ENCODE results near the gene LRGUK. TPM values are rescaled to one million over a fixed set of nuclear protein-coding genes. Genes with fewer than 3 reads are reported as not detected.

LRGUK gene
- total RNA-seq, 2 donors from 2014 or later: 0.78 to 0.99 TPM

DNA sequence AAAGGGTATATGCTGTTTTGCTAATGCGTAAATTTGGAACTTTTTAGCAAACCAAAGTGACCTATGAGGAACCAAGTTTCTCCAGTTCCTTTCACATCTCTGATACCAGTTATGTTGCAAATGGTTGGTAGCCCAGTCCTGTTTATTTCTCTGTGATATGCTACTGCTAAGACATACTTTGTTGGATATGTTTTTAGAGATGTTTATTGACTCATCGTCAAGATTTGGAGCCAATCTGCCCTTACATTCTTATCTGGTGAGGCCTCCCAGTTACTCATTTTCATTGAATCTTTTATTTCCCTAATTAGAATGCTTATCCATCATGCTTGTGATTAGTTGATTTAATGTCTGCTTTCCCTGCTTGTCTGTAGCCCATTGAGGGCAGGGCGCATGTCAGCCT is 58.9 kb downstream of the LRGUK start:
- no peaks in the 10 kb centered on the region for H3K9me3 ChIP-seq

DNA sequence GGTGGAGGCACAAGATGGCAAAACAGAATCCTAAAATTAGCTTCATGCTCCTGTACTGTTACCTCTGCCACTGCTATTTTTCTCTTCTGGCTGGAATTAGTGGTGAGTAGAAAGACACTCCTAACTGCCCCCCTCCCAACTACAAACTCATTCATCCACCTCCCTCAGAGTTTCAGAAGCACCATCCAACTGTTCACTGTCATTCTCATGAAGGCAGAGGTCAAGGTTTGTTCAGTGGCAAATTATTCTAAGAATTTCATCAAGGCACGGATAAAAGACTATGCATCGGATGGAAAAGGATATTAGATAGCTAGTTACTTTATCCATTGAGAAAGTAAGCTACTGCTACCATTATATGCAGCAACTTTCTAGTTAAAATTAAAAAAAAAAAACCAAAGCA is 59.7 kb downstream of the LRGUK start:
- intact Hi-C loops (cut with DNase I): no loop called here
- Histone ChIP-seq H3K9me3 (no peaks in the 10 kb centered on the region), H3K4me3 (no peak overlapping the region), H3K27ac (no peak overlapping the region), H3K4me1 (no peaks in the 10 kb centered on the region), H3K27me3 (no peaks in the 10 kb centered on the region), H3K36me3 (replicated peaks in 1 of 2; ENCODE audit: insufficient read depth in 1 of 2, low read depth in 2 of 2) (no peaks in the 10 kb centered on the region)
- DNase-seq (no peak), ATAC-seq (no peak)
- TF ChIP-seq, protein P1, sequence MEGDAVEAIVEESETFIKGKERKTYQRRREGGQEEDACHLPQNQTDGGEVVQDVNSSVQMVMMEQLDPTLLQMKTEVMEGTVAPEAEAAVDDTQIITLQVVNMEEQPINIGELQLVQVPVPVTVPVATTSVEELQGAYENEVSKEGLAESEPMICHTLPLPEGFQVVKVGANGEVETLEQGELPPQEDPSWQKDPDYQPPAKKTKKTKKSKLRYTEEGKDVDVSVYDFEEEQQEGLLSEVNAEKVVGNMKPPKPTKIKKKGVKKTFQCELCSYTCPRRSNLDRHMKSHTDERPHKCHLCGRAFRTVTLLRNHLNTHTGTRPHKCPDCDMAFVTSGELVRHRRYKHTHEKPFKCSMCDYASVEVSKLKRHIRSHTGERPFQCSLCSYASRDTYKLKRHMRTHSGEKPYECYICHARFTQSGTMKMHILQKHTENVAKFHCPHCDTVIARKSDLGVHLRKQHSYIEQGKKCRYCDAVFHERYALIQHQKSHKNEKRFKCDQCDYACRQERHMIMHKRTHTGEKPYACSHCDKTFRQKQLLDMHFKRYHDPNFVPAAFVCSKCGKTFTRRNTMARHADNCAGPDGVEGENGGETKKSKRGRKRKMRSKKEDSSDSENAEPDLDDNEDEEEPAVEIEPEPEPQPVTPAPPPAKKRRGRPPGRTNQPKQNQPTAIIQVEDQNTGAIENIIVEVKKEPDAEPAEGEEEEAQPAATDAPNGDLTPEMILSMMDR (IDR thresholded peaks at IDR 0.05): no peak
- TF ChIP-seq POLR2A (IDR thresholded peaks at IDR 0.05): no peak
- 79 to 86% methylated on average over 2 of the region's 2 CpGs for WGBS, 2 donors

More for the DNA sequence above, 58.9 kb downstream of the LRGUK start:
- Histone ChIP-seq H3K27ac (no peak overlapping the region), H3K4me1 (no peaks in the 10 kb centered on the region), H3K36me3 (replicated peaks in 1 of 2; ENCODE audit: insufficient read depth in 1 of 2, low read depth in 2 of 2) (no peaks in the 10 kb centered on the region), H3K27me3 (no peaks in the 10 kb centered on the region), H3K4me3 (no peak overlapping the region)
- TF ChIP-seq, protein P1 (IDR thresholded peaks at IDR 0.05): no peak
- TF ChIP-seq POLR2A (IDR thresholded peaks at IDR 0.05): no peak
- WGBS, 2 donors: 63 to 65% methylated on average over 3 of the region's 3 CpGs
- intact Hi-C loops (cut with DNase I): no loop called here
- ATAC-seq (no peak), DNase-seq (no peak)

DNA sequence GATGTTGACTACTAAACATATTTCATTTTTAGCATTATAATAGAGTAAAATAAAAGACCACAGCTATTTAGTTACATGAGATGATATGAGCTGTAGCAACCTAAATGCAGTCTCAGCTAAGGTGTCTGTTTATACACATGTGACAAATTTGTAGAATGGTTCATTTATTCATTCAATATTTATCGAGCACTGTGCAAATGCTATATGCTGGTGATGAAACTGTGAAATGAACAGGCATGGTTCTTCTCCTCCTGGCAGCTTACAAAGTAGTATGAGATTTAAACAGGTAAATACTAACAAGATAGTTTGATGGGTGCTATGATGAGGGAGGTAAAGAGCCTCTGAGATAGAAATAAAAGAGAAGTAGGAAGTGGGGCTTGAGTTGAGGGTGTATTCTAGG is 60.8 kb downstream of the LRGUK start:
- Histone ChIP-seq H3K4me3 (no peak overlapping the region), H3K36me3 (replicated peaks in 1 of 2; ENCODE audit: insufficient read depth in 1 of 2, low read depth in 2 of 2) (no peaks in the 10 kb centered on the region), H3K27me3 (no peaks in the 10 kb centered on the region), H3K27ac (no peak overlapping the region), H3K9me3 (no peaks in the 10 kb centered on the region), H3K4me1 (no peaks in the 10 kb centered on the region)
- WGBS, 2 donors: 92 to 93% methylated on average over 1 of the region's 1 CpG
- ATAC-seq (no peak), DNase-seq (no peak)
- intact Hi-C loops (cut with DNase I): no loop called here
- TF ChIP-seq, protein P1 (IDR thresholded peaks at IDR 0.05): no peak
- TF ChIP-seq POLR2A (IDR thresholded peaks at IDR 0.05): no peak

DNA sequence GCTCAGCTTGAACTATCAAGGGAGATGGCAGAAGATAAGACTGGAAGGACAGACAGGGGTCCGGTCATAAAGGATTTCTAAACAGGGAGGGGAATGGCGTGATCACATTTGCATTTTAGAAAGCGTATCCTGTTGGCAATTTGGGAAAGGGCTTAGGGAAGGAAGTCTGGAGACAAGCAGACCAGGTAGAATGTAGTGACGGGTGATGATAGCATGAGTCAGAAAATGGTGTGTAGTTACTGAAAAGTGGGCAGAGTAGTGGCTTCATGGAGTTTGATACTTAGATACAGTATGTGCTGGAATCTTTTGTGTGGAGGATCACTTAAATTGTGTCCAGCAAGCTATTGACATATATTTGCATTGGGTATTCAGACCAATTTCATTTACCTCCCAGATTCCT is 61.2 kb downstream of the LRGUK start:
- Histone ChIP-seq H3K27me3 (no peaks in the 10 kb centered on the region), H3K27ac (no peak overlapping the region), H3K36me3 (replicated peaks in 1 of 2; ENCODE audit: insufficient read depth in 1 of 2, low read depth in 2 of 2) (no peaks in the 10 kb centered on the region), H3K9me3 (no peaks in the 10 kb centered on the region), H3K4me3 (no peak overlapping the region), H3K4me1 (no peaks in the 10 kb centered on the region)
- intact Hi-C loops (cut with DNase I): no loop called here
- TF ChIP-seq, protein P1 (IDR thresholded peaks at IDR 0.05): no peak
- no peak for TF ChIP-seq POLR2A (IDR thresholded peaks at IDR 0.05)
- no peak for DNase-seq
- ATAC-seq: no peak
- WGBS, 2 donors: 94% methylated on average over 4 of the region's 4 CpGs

DNA sequence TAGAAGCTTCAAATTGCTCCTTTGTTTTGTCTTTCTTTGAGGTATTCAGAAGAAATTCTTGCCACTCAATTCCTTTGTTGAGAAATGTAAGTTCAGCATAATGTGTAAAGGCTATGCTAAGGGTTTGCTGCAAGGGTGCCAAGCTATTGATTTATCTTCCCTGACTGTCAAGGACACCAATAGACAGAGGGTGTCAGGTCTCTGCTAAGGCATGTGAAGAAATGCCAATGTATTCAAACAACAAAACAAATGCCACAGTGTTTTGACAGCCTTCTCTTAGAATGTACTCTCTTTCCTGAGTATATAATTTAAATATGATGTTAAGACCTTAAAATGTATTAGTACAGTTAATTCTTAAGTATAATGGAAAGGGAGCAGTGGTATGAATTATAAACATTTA is 62.4 kb downstream of the LRGUK start:
- no peaks in the 10 kb centered on the region for H3K4me1 ChIP-seq
- H3K9me3 ChIP-seq: no peaks in the 10 kb centered on the region
- H3K4me3 ChIP-seq: no peak overlapping the region
- H3K27me3 ChIP-seq: no peaks in the 10 kb centered on the region
- DNase-seq (no peak), ATAC-seq (no peak)
- TF ChIP-seq POLR2A (IDR thresholded peaks at IDR 0.05): no peak
- TF ChIP-seq, protein P1 (IDR thresholded peaks at IDR 0.05): no peak
- no peak overlapping the region for H3K27ac ChIP-seq
- H3K36me3 ChIP-seq (replicated peaks in 1 of 2; ENCODE audit: insufficient read depth in 1 of 2, low read depth in 2 of 2): no peaks in the 10 kb centered on the region
- intact Hi-C loops (cut with DNase I): no loop called here
